SU-DHL-6 (cell line): ENCODE results near the gene CAMP.

Experiments
- H2AFZ ChIP-seq: fragments of 200-600 bp; sonication (generic); 2 replicates; pipeline ENCODE4 v1.6.1; 2014; ENCODE audit warnings: low read depth, mild to moderate bottlenecking, moderate library complexity, mixed read lengths, antibody characterized with exemption, low read length; ENCODE audit not compliant: severe bottlenecking
- H3F3A ChIP-seq: fragments of 200-600 bp; shearing (Covaris generic); 2 replicates; pipeline ENCODE4 v1.6.0; 2016; ENCODE audit warnings: antibody characterized with exemption, mild to moderate bottlenecking; ENCODE audit not compliant: insufficient read depth
- H3K27ac ChIP-seq: fragments of 200-600 bp; sonication (generic); 2 replicates; pipeline ENCODE4 v1.5.1; 2016; ENCODE audit warnings: low read depth, mild to moderate bottlenecking, low read length, moderate library complexity, mixed read lengths
- H3K27me3 ChIP-seq: fragments of 200-600 bp; sonication (generic), shearing (Covaris generic); 2 replicates; pipeline ENCODE4 v1.6.0; 2014; ENCODE audit warnings: mild to moderate bottlenecking, low read length
- H3K36me3 ChIP-seq: fragments of 200-600 bp; sonication (generic); 2 replicates; pipeline ENCODE4 v1.6.1; 2014; ENCODE audit warnings: mild to moderate bottlenecking, low read length, mixed read lengths
- H3K4me2 ChIP-seq: fragments of 300-600, 200-600 bp; shearing (Covaris generic), sonication (generic); 2 replicates; pipeline ENCODE4 v1.6.0; 2014; ENCODE audit warnings: low read length, low read depth, mild to moderate bottlenecking; ENCODE audit not compliant: poor library complexity, severe bottlenecking
- H3K4me3 ChIP-seq: fragments of 200-600 bp; sonication (generic); 2 replicates; pipeline ENCODE4 v1.5.1; 2014; ENCODE audit warnings: antibody characterized with exemption, low read length, mild to moderate bottlenecking, mixed read lengths; ENCODE audit not compliant: insufficient read depth, poor library complexity, severe bottlenecking
- H3K79me2 ChIP-seq: fragments of 200-600 bp; sonication (generic); 2 replicates; pipeline ENCODE4 v1.6.1; 2014; ENCODE audit warnings: mild to moderate bottlenecking, low read length, moderate library complexity; ENCODE audit not compliant: insufficient read depth
- H3K9ac ChIP-seq: fragments of 200-600 bp; sonication (generic); 2 replicates; pipeline ENCODE4 v1.7.0; 2014; ENCODE audit warnings: mild to moderate bottlenecking, low read length
- H3K9me2 ChIP-seq: fragments of 200-600 bp; sonication (generic); replicated peaks from 2 replicates; pipeline ENCODE4 v1.6.1; 2014; ENCODE audit warnings: low read length; ENCODE audit not compliant: insufficient read depth
- H3K9me3 ChIP-seq: fragments of 200-600 bp; sonication (generic); 2 replicates; pipeline ENCODE4 v1.6.1; 2014; ENCODE audit warnings: low read length, mixed read lengths; ENCODE audit not compliant: insufficient read depth
- H4K20me1 ChIP-seq: fragments of 200-600 bp; sonication (generic); 2 replicates; pipeline ENCODE4 v1.6.1; 2014; ENCODE audit warnings: low read depth, mild to moderate bottlenecking, antibody characterized with exemption, low read length, moderate library complexity, mixed read lengths
- CTCF ChIP-seq: fragments of 200-600 bp; sonication (generic); IDR thresholded peaks from one replicate; pipeline ENCODE4 v1.5.1; 2017; ENCODE audit warnings: antibody characterized with exemption, mild to moderate bottlenecking, low read length, moderate library complexity; ENCODE audit not compliant: insufficient read depth, poor library complexity, severe bottlenecking
- EZH2phosphoT487 ChIP-seq: fragments of 200-600 bp; sonication (generic), shearing (Covaris generic); conservative IDR thresholded peaks from 2 replicates; pipeline ENCODE4 v1.6.1; 2018; ENCODE audit warnings: mild to moderate bottlenecking, antibody characterized with exemption, low read length, moderate library complexity, mixed read lengths

Gene CAMP

GRCh38 chr3:48220746-48221145 is 2.5 kb upstream of the CAMP start:
- H3K9ac ChIP-seq, result no peak overlapping the region
- H3K9me2 ChIP-seq, result no peaks in the 10 kb centered on the region
- H4K20me1 ChIP-seq, result no peaks in the 10 kb centered on the region
- no peaks in the 10 kb centered on the region for H3K27me3 ChIP-seq
- no peaks in the 10 kb centered on the region for H3K36me3 ChIP-seq
- TF ChIP-seq EZH2phosphoT487, result no peak
- TF ChIP-seq CTCF, result no peak
- H3K4me2 ChIP-seq, result no peak overlapping the region
- H3K27ac ChIP-seq, result no peak overlapping the region
- H3F3A ChIP-seq, result peaks cover 12% of the 10 kb centered on the region; the same call in 1 of the 2 replicates
- no peak overlapping the region for H2AFZ ChIP-seq
- no peaks in the 10 kb centered on the region for H3K9me3 ChIP-seq
- H3K4me3 ChIP-seq, result no peak overlapping the region
- H3K79me2 ChIP-seq, result no peaks in the 10 kb centered on the region

DNA sequence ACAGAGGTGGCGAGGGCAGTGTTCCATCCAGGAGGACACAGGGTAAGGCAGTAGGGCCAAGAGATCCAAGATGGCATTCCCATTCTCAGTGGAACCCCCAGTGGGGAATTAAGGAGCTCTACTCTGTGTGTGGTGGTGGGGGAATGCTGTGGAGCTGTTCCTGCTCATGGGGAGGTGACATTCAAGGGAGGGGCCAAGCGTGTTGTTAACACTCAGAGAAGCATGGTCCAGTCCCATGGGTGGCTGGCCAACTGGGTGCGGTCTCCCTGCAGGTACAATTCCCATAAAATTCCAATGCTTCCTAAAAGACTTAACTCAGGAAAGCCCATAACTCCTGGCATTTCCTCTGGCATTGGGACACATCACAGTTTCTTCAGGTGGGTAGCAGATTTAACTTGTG is 2.3 kb downstream of the CAMP start:
- no peak for TF ChIP-seq CTCF
- no peak for TF ChIP-seq EZH2phosphoT487
- Histone ChIP-seq H3K9me3 (no peaks in the 10 kb centered on the region), H3K27ac (peak overlapping the region; percentile 89), H3K9ac (no peak overlapping the region; the same call in 1 of the 2 replicates), H3K4me3 (no peak overlapping the region), H2AFZ (no peak overlapping the region), H3F3A (peaks cover 29% of the 10 kb centered on the region), H3K36me3 (no peaks in the 10 kb centered on the region), H3K4me2 (no peak overlapping the region), H3K79me2 (no peaks in the 10 kb centered on the region), H3K9me2 (no peaks in the 10 kb centered on the region), H3K27me3 (no peaks in the 10 kb centered on the region), H4K20me1 (no peaks in the 10 kb centered on the region)

DNA sequence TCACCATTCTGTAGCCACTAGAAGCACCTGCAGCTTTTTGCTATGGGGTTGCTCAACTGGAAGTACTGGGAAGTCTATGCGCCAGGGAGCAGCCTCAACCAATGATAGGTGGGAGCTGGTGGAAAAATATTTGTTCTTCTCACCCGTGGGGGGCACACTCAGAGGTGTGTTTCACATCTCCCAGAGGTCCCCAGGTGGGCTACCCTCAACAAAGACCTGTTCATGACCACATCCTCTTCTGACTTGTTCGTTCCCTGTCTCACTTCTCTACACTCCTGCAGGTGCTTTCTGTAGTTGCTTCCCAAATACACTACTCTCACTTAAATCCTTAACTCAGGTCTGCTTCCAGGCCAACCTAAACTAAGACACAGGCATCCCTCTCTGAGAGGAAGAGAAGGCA is 3.6 kb downstream of the CAMP start:
- H3K4me3 ChIP-seq, result no peak overlapping the region
- peak overlapping the region; percentile 26 for H3K9ac ChIP-seq
- TF ChIP-seq CTCF (no peak), EZH2phosphoT487 (no peak)
- no peaks in the 10 kb centered on the region for H3K9me2 ChIP-seq
- H2AFZ ChIP-seq, result peak overlapping the region; percentile 10
- no peaks in the 10 kb centered on the region for H3K36me3 ChIP-seq
- H4K20me1 ChIP-seq, result no peaks in the 10 kb centered on the region
- H3K27me3 ChIP-seq, result no peaks in the 10 kb centered on the region
- peak overlapping the region; percentile 53 for H3K4me2 ChIP-seq
- H3K79me2 ChIP-seq, result no peaks in the 10 kb centered on the region
- peak overlapping the region; percentile 89 for H3K27ac ChIP-seq
- peaks cover 34% of the 10 kb centered on the region for H3F3A ChIP-seq
- no peaks in the 10 kb centered on the region for H3K9me3 ChIP-seq

DNA sequence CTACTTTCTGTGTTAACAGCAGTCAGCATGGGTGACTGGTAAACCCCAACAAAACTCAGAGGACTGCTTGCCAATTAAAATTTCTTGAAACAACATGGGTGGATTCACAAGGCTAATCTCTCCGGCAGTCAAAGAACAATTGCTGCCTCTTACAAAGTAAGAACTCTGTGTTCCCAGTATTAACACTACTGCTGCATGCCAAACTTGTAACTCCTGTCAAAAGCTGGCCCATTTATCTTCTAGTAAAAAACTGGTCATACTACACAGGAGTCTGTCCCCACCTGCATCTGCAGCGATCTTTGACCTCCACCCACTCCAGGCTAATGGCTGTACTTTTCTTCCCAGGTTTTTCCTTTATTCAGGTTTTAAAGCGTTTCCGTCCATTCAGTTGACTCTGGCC is 8.9 kb downstream of the CAMP start:
- H3K27me3 ChIP-seq, result no peaks in the 10 kb centered on the region
- H3K27ac ChIP-seq, result peak overlapping the region; percentile 88
- no peaks in the 10 kb centered on the region for H3K79me2 ChIP-seq
- peak overlapping the region; percentile 8 for H2AFZ ChIP-seq
- no peaks in the 10 kb centered on the region for H3K36me3 ChIP-seq
- H3K4me3 ChIP-seq, result no peak overlapping the region
- no peaks in the 10 kb centered on the region for H3K9me3 ChIP-seq
- H3K9ac ChIP-seq, result peak overlapping the region; percentile 41; the same call in 1 of the 2 replicates
- no peak for TF ChIP-seq CTCF
- no peak for TF ChIP-seq EZH2phosphoT487
- peaks cover 16% of the 10 kb centered on the region for H3F3A ChIP-seq
- peak overlapping the region; percentile 52 for H3K4me2 ChIP-seq
- no peaks in the 10 kb centered on the region for H3K9me2 ChIP-seq
- H4K20me1 ChIP-seq, result no peaks in the 10 kb centered on the region
